K562 (cell line): ENCODE data around the gene MADD. TPM values are rescaled to one million over a fixed set of nuclear protein-coding genes. Genes with fewer than 3 reads are reported as not detected.

Experiments
- CREM ChIP-seq: IDR thresholded peaks from 2 replicates; pipeline ENCODE4 v1.6.1; 2014; ENCODE audit warnings: antibody characterized with exemption, low read depth
- E2F3 ChIP-seq: fragments of 250-450 bp; sonication (Bioruptor Pico); IDR thresholded peaks from 2 replicates; pipeline ENCODE4 v1.4.0; 2020; ENCODE audit warnings: mild to moderate bottlenecking
- FOXJ2 ChIP-seq: fragments of 200-800 bp; sonication (Bioruptor generic); IDR thresholded peaks from 2 replicates; pipeline ENCODE4 v1.6.1; 2016; ENCODE audit warnings: missing genetic modification characterization, missing compliant biosample characterization
- GTF2F1 ChIP-seq: IDR thresholded peaks from 2 replicates; pipeline ENCODE4 v1.6.1; 2011; ENCODE audit warnings: low read depth, low read length, improper control_type of control experiment
- HEY1 ChIP-seq: fragments of 250-450 bp; sonication (Bioruptor Pico); IDR thresholded peaks from 2 replicates; pipeline ENCODE4 v1.5.0; 2020; ENCODE audit warnings: mild to moderate bottlenecking, moderate library complexity, borderline replicate concordance
- NCOA4 ChIP-seq: fragments of 450-650 bp; IDR thresholded peaks from 2 replicates; pipeline ENCODE4 v1.6.1; 2018; ENCODE audit warnings: mild to moderate bottlenecking; ENCODE audit not compliant: partially characterized antibody
- RBM14 ChIP-seq: fragments of 200-400 bp; formaldehyde crosslinking; IDR thresholded peaks from 2 replicates; pipeline ENCODE4 v1.6.1; 2018; ENCODE audit warnings: low read depth, mild to moderate bottlenecking, low read length, moderate library complexity, borderline replicate concordance; ENCODE audit not compliant: insufficient read depth
- RREB1 ChIP-seq: fragments of 250-450 bp; sonication (Bioruptor Pico); IDR thresholded peaks from 2 replicates; pipeline ENCODE4 v1.4.0; 2020
- ZBTB17 ChIP-seq: fragments of 450-650 bp; formaldehyde crosslinking; IDR thresholded peaks from 2 replicates; pipeline ENCODE4 v1.4.0; 2020; ENCODE audit warnings: mild to moderate bottlenecking
- ZMIZ1 ChIP-seq, 2 experiments: fragments of 150-350 bp in 1 of 2; IDR thresholded peaks; 2 replicates each; pipeline ENCODE4 v1.6.1; 2012 to 2016; ENCODE audit warnings: low read depth in 2 of 2, low read length in 2 of 2, mild to moderate bottlenecking in 1 of 2, moderate library complexity in 1 of 2
- ZNF592 ChIP-seq: fragments of 450-650 bp; IDR thresholded peaks from 2 replicates; pipeline ENCODE4 v1.6.1; 2017; ENCODE audit warnings: antibody characterized with exemption, mild to moderate bottlenecking
- polyA plus RNA-seq, 8 experiments: library from polyadenylated mRNA; depleted of rRNA in 4 of 8; stranded (reverse) in 5 of 8; unstranded in 3 of 8; fragments of >200 nt; fragmentation: Nextera tagmentation in 2 of 8; fragmentation: Illumina TruSeq in 1 of 8; extraction: Ambion mirVana in 2 of 8; extraction: Trizol in 1 of 8; gene quantifications; 2 replicates each; pipeline versions ENCODE4 v1.2.1 to v1.2.3, GENCODE V29; 2011 to 2014; ENCODE audit warnings: inconsistent platforms in 1 of 8, missing spikeins in 1 of 8
- total RNA-seq, 7 experiments: library from RNA; depleted of rRNA in 6 of 7; stranded (reverse); fragments of >200 nt in 6 of 7; fragmentation: Illumina TruSeq in 2 of 7; extraction: Trizol in 2 of 7; gene quantifications; 2 replicates each; pipeline versions ENCODE4 v1.2.1 to v1.2.3, GENCODE V29; 2011 to 2021; ENCODE audit warnings: low replicate concordance in 1 of 7

The MADD gene
- total and polyA plus RNA-seq, 9 of the 15 experiments (the other 6 are each of a cell fraction or from before 2014, with no cell fraction given): 0.68 to 57.6 (median 33.6) TPM

GRCh38 chr11:47248664-47249377 lies 21.1 kb upstream of the MADD start, which contains the start of gene ACP2 (continued):
- TF ChIP-seq ZMIZ1 (IDR thresholded peaks at IDR 0.05; ENCODE audit: low read depth in 2 of 2, low read length in 2 of 2): peak in 1 of 2 experiments; percentile 52; a peak in 2 of 4 replicates
- peak; percentile 87 for TF ChIP-seq ZBTB17 (CRISPR knock-in tag)
- TF ChIP-seq FOXJ2 (tag): no peak; the same call in 1 of the 2 replicates
- TF ChIP-seq HEY1: 0 out of 2 replicates have a peak, but pooled peaks have one; percentile 73
- peak; percentile 90 for TF ChIP-seq RREB1
- no peak for TF ChIP-seq NCOA4
- TF ChIP-seq E2F3 (CRISPR knock-in tag): peak; percentile 63; the same call in 1 of the 2 replicates
- TF ChIP-seq RBM14: no peak
- TF ChIP-seq CREM: peak; percentile 87
- peak; percentile 79; the same call in 1 of the 2 replicates for TF ChIP-seq GTF2F1
- TF ChIP-seq ZNF592: peak; percentile 45; the same call in 1 of the 2 replicates
